Measurements from ENCODE around the gene FBXL16. TPM values are rescaled to one million over a fixed set of nuclear protein-coding genes. Genes with fewer than 3 reads are reported as not detected.

The FBXL16 gene
- total RNA-seq, 4 donors from 2014 or later = 13.7 to 23.1 (median 17.9) TPM

DNA sequence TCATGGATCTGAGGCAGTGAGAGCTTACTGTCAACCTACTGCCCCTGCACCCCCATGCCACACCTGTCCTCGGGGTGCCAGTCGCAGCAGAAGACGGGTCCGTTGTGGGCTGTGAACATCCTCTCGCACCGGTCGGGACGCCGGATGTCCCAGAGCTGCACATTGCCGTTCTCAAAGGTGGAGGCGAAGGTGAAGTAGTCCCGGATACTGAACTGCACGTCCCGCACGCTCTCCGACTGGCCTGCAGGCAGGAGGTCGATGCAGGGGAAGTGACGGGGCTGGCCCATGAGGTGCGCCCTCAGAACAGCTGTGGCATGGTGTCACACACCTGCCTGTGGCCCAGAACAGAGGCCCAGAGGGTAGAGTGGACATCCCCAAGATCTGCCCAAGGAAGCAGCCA is 18.1 kb downstream of the FBXL16 start:
- Histone ChIP-seq H3K4me3 (no peak overlapping the region), H3K4me1 (peaks cover 70% of the 10 kb centered on the region), H3K27me3 (peaks cover 8% of the 10 kb centered on the region), H3K9me3 (no peaks in the 10 kb centered on the region), H3K27ac (no peak overlapping the region), H3K36me3 (peaks cover 23% of the 10 kb centered on the region)
- DNase-seq (ENCODE audit: low spot score in 2 of 2) = no peak
- TF ChIP-seq POLR2A (IDR thresholded peaks at IDR 0.05) (no peak), EP300 (IDR thresholded peaks at IDR 0.05) (no peak), POLR2AphosphoS5 (IDR thresholded peaks at IDR 0.05) (no peak)
- TF ChIP-seq, protein P1, sequence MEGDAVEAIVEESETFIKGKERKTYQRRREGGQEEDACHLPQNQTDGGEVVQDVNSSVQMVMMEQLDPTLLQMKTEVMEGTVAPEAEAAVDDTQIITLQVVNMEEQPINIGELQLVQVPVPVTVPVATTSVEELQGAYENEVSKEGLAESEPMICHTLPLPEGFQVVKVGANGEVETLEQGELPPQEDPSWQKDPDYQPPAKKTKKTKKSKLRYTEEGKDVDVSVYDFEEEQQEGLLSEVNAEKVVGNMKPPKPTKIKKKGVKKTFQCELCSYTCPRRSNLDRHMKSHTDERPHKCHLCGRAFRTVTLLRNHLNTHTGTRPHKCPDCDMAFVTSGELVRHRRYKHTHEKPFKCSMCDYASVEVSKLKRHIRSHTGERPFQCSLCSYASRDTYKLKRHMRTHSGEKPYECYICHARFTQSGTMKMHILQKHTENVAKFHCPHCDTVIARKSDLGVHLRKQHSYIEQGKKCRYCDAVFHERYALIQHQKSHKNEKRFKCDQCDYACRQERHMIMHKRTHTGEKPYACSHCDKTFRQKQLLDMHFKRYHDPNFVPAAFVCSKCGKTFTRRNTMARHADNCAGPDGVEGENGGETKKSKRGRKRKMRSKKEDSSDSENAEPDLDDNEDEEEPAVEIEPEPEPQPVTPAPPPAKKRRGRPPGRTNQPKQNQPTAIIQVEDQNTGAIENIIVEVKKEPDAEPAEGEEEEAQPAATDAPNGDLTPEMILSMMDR (IDR thresholded peaks at IDR 0.05) = no peak
- WGBS = 86% methylated on average over 19 of the region's 19 CpGs

DNA sequence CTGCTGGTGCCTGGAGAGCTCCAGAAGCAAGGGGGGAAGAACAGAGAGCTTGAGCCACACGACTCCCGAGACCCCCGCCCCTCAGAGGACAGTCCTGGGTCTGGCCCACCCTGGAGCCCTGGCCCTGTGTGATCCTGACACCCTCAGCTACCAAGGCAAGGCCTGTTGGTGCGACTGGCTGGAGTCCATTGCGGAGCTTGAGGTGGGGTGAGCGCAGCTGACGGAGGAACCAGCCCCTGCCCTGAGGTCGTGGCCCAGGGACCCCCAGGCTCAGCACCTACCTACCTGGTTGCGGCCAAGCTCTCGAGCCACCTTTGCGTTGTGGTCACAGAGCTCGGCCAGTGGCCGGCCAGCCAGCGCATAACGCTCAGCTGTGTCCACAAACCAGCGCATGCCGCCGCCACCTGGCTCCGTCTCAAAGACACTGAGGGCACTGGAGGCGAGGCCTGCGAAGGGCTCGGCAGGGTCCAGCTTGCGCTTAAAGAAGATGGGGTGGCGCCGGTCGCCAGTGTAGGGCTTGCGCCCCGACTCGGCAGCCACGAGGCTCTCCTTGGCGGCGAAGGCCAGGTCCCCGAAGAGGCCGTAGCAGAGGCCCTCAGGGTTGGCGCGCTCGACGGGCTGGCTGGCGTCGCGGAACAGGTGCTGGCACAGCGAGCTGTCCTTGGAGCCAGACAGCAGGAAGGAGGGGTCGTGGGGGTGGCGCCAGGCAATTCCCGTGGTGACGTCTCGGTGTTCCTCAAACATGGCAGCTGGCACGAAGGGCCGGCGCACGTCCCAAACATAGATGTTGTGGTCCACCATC is 18.9 kb downstream of the FBXL16 start:
- H3K36me3 ChIP-seq = peaks cover 31% of the 10 kb centered on the region
- WGBS = no CpG with 5 or more reads among the region's 51 CpGs
- H3K4me3 ChIP-seq = no peak overlapping the region
- no peaks in the 10 kb centered on the region for H3K27me3 ChIP-seq
- H3K27ac ChIP-seq = no peak overlapping the region
- H3K4me1 ChIP-seq = peaks cover 70% of the 10 kb centered on the region
- no peaks in the 10 kb centered on the region for H3K9me3 ChIP-seq
- TF ChIP-seq POLR2AphosphoS5 (IDR thresholded peaks at IDR 0.05) (no peak), POLR2A (IDR thresholded peaks at IDR 0.05) (no peak), EP300 (IDR thresholded peaks at IDR 0.05) (no peak)
- TF ChIP-seq, protein P1 (IDR thresholded peaks at IDR 0.05) = no peak
- no peak for DNase-seq (ENCODE audit: low spot score in 2 of 2)

GRCh38 chr16:685967-686366 is 19.6 kb downstream of the FBXL16 start:
- 80% methylated on average over 3 of the region's 10 CpGs for WGBS
- H3K4me3 ChIP-seq = no peak overlapping the region
- peaks cover 73% of the 10 kb centered on the region for H3K4me1 ChIP-seq
- no peaks in the 10 kb centered on the region for H3K27me3 ChIP-seq
- H3K9me3 ChIP-seq = no peaks in the 10 kb centered on the region
- H3K27ac ChIP-seq = no peak overlapping the region
- TF ChIP-seq EP300 (IDR thresholded peaks at IDR 0.05) = no peak
- TF ChIP-seq, protein P1 (IDR thresholded peaks at IDR 0.05) = no peak
- no peak for TF ChIP-seq POLR2A (IDR thresholded peaks at IDR 0.05)
- no peak for TF ChIP-seq POLR2AphosphoS5 (IDR thresholded peaks at IDR 0.05)
- DNase-seq (ENCODE audit: low spot score in 2 of 2) = no peak
- peaks cover 32% of the 10 kb centered on the region for H3K36me3 ChIP-seq

GRCh38 chr16:684961-685696 is 20.5 kb downstream of the FBXL16 start:
- WGBS = 83% methylated on average over 46 of the region's 61 CpGs
- Histone ChIP-seq H3K4me1 (peaks cover 69% of the 10 kb centered on the region), H3K4me3 (peak overlapping the region; percentile 68), H3K9me3 (no peaks in the 10 kb centered on the region), H3K36me3 (peaks cover 32% of the 10 kb centered on the region), H3K27me3 (no peaks in the 10 kb centered on the region), H3K27ac (no peak overlapping the region)
- no peak for DNase-seq (ENCODE audit: low spot score in 2 of 2)
- TF ChIP-seq POLR2AphosphoS5 (IDR thresholded peaks at IDR 0.05) = no peak
- no peak for TF ChIP-seq POLR2A (IDR thresholded peaks at IDR 0.05)
- TF ChIP-seq, protein P1 (IDR thresholded peaks at IDR 0.05) = no peak
- no peak for TF ChIP-seq EP300 (IDR thresholded peaks at IDR 0.05)

Data from suprapubic skin (tissue), 4 donors.